AG09309 (cell line): ENCODE data around the gene CORO6.

Experiments used
- DNase-seq: peaks from one replicate; pipeline ENCODE4 v3.0.0-alpha.2; 2010; ENCODE audit warnings: low read depth
- H3K4me3 ChIP-seq: 2 replicates; pipeline ENCODE4 v1.5.1; 2011; ENCODE audit warnings: mild to moderate bottlenecking, low read depth, low read length, moderate library complexity; ENCODE audit not compliant: control insufficient read depth
- CTCF ChIP-seq: IDR thresholded peaks from 2 replicates; pipeline ENCODE4 v1.5.1; 2011; ENCODE audit warnings: mild to moderate bottlenecking, low read depth, low read length, inconsistent platforms; ENCODE audit not compliant: insufficient read depth, control insufficient read depth; ENCODE audit errors: missing control alignments

CORO6 gene

GRCh38 chr17:29567304-29567553 is 55.5 kb downstream of the CORO6 start:
- TF ChIP-seq CTCF: no peak
- H3K4me3 ChIP-seq: peak overlapping the region; percentile 77
- no peak for DNase-seq

GRCh38 chr17:29566473-29567303 is 56.0 kb downstream of the CORO6 start, which contains the start of gene ABHD15:
TSS of gene ABHD15 (minus strand) at chr17:29567037. CDS start at chr17:29566966, 71 bp downstream.
- no peak for DNase-seq

GRCh38 chr17:29565643-29566472 is 56.9 kb downstream of the CORO6 start:
- peak overlapping the region; percentile 48 for H3K4me3 ChIP-seq
- TF ChIP-seq CTCF: peak; percentile 1
- DNase-seq: no peak

More at GRCh38 chr17:29566473-29567303, 56.0 kb downstream of the CORO6 start, which contains the start of gene ABHD15:
- TF ChIP-seq CTCF: no peak
- peak within 1 kb of the TSS; percentile 77 for H3K4me3 ChIP-seq
